Astrocyte of the spinal cord (primary cell): ENCODE data around the gene FOXK1.
"Not testable (repeated sequence)": the region's sequence is repeated elsewhere in the genome, so short reads cannot be mapped to it uniquely, and the experiment has no call there.

Experiments used
- DNase-seq: peaks from one replicate; pipeline ENCODE4 v3.0.0; 2011; ENCODE audit warnings: low read depth, low spot score
- H3K4me3 ChIP-seq: 2 replicates; pipeline ENCODE4 v1.5.1; 2011; ENCODE audit warnings: low read depth, mild to moderate bottlenecking, low read length, moderate library complexity
- CTCF ChIP-seq: IDR thresholded peaks from 2 replicates; pipeline ENCODE4 v1.5.1; 2012; ENCODE audit warnings: low read depth, mild to moderate bottlenecking, low read length, inconsistent platforms
- in situ Hi-C: cut with HindIII; loops from 2 replicates; pipeline ENCODE4 v1.10.0; 2017; ENCODE audit warnings: low sequenced_read_pairs

Gene FOXK1

GRCh38 chr7:4667776-4668509 is 14.2 kb upstream of the FOXK1 start:
- peak; percentile 97 for DNase-seq
- in situ Hi-C loops: no loop called here
- TF ChIP-seq CTCF: no peak
- H3K4me3 ChIP-seq: no peak overlapping the region

- DNase-seq: no peak
- TF ChIP-seq CTCF: no peak
- in situ Hi-C loops: no loop called here
Observed at GRCh38 chr7:4668510-4668847, 13.6 kb upstream of the FOXK1 start.

GRCh38 chr7:4670791-4671190 is 11.3 kb upstream of the FOXK1 start:
- no peak for TF ChIP-seq CTCF
- no peak overlapping the region for H3K4me3 ChIP-seq
- in situ Hi-C loops: no loop called here
- DNase-seq: no peak

More at GRCh38 chr7:4668510-4668847, 13.6 kb upstream of the FOXK1 start:
- no peak overlapping the region for H3K4me3 ChIP-seq

- TF ChIP-seq CTCF: no peak
- in situ Hi-C loops: no loop called here
Observed at GRCh38 chr7:4675771-4676367, 6.2 kb upstream of the FOXK1 start.

GRCh38 chr7:4677518-4677917 is 4.6 kb upstream of the FOXK1 start:
- in situ Hi-C loops: not testable (repeated sequence)

More at GRCh38 chr7:4675771-4676367, 6.2 kb upstream of the FOXK1 start:
- H3K4me3 ChIP-seq: no peak overlapping the region
- DNase-seq: no peak

GRCh38 chr7:4681218-4681851 is 760 bp upstream of the FOXK1 start:
- DNase-seq: no peak
- in situ Hi-C loops: no loop called here
- H3K4me3 ChIP-seq: peak overlapping the region; percentile 32
- no peak for TF ChIP-seq CTCF

More at GRCh38 chr7:4677518-4677917, 4.6 kb upstream of the FOXK1 start:
- not testable (repeated sequence) for DNase-seq, H3K4me3 ChIP-seq

GRCh38 chr7:4682621-4683042 is 537 bp downstream of the FOXK1 start:
- in situ Hi-C loops: no loop called here
- peak; percentile 22 for TF ChIP-seq CTCF
- peak overlapping the region; percentile 93 for H3K4me3 ChIP-seq
- peak; percentile 53 for DNase-seq
